Nephron (organoid): Measurements from ENCODE around the gene TCF4.

ENCODE experiments used
- H3K27ac Mint-ChIP-seq, 3 experiments: 2 replicates each; pipeline ENCODE4 v1.8.0; 2020; ENCODE audit warnings: mixed read lengths in 3 of 3, mild to moderate bottlenecking in 2 of 3, moderate library complexity in 1 of 3
- H3K27me3 Mint-ChIP-seq: 2 replicates; pipeline ENCODE4 v1.8.0; 2021; ENCODE audit warnings: low read depth, mild to moderate bottlenecking, moderate library complexity, mixed read lengths
- H3K36me3 Mint-ChIP-seq: 2 replicates; pipeline ENCODE4 v1.8.0; 2020; ENCODE audit warnings: low read depth, mixed read lengths
- H3K4me1 Mint-ChIP-seq: 2 replicates; pipeline ENCODE4 v1.8.0; 2020; ENCODE audit warnings: mixed read lengths
- H3K4me3 Mint-ChIP-seq, 3 experiments: 2 replicates each; pipeline ENCODE4 v1.8.0; 2020; ENCODE audit warnings: mild to moderate bottlenecking in 3 of 3, mixed read lengths in 3 of 3, moderate library complexity in 2 of 3
- H3K9me3 Mint-ChIP-seq: 2 replicates; pipeline ENCODE4 v1.8.0; 2020; ENCODE audit warnings: mixed read lengths
- TF ChIP-seq, protein P1 (sequence below), 3 experiments: fragments of 200-600 bp; sonication (generic); IDR thresholded peaks; one replicate each; pipeline ENCODE4 v1.5.0; 2021; ENCODE audit warnings: antibody characterized with exemption in 3 of 3; ENCODE audit not compliant: unreplicated experiment in 3 of 3

The TCF4 gene

DNA sequence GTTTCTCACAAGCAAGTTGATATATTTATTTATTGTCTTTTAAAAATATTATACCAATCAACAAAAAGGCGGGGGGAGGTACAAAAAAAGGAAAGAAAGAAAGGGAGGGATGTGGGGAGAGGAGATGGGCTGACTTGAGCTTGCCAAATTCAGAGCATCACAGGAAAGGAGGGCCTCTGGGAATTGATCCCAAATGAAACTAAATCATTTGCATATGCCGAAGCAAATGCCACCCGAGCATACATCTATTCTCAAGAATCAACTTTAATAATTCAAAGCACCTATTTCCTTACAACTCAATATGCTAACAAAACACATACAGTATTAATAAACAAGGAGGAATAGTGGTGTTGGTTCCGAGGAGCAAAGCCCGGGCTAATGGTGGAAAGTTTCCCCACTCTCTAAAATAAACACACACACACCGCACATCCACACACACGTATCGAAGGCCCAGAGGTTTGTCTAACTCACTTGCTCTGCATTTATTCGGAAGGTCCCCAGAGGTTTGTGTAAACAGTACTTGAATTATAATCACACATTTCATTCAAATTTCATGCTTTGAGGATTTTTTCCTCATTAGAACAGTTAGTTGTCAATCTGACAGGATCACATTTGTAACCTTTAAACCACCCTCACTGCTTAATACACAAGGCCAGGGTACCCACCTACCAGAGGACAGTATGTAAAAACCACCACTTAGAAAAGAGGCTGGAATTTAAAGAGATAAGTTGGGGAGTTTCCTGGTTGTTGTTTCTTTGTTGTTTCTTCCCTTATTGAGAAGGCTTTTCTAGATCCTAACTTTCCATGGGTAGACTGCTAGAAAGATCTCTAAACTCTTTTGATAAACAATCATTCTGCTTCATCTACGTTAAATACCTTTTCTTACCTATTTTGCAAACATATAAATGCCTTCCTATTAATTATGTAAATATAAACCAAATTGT, 264.7 kb downstream of the TCF4 start:
- TF ChIP-seq, protein P1, sequence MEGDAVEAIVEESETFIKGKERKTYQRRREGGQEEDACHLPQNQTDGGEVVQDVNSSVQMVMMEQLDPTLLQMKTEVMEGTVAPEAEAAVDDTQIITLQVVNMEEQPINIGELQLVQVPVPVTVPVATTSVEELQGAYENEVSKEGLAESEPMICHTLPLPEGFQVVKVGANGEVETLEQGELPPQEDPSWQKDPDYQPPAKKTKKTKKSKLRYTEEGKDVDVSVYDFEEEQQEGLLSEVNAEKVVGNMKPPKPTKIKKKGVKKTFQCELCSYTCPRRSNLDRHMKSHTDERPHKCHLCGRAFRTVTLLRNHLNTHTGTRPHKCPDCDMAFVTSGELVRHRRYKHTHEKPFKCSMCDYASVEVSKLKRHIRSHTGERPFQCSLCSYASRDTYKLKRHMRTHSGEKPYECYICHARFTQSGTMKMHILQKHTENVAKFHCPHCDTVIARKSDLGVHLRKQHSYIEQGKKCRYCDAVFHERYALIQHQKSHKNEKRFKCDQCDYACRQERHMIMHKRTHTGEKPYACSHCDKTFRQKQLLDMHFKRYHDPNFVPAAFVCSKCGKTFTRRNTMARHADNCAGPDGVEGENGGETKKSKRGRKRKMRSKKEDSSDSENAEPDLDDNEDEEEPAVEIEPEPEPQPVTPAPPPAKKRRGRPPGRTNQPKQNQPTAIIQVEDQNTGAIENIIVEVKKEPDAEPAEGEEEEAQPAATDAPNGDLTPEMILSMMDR (IDR thresholded peaks at IDR 0.05; ENCODE audit: unreplicated experiment in 3 of 3), result no peak
- Mint-ChIP-seq H3K27ac (peak overlapping the region; percentile 77 to 90 (median 90)), H3K9me3 (no peaks in the 10 kb centered on the region), H3K4me1 (peaks cover 41% of the 10 kb centered on the region), H3K27me3 (no peaks in the 10 kb centered on the region), H3K4me3 (peak overlapping the region; percentile 25 to 60 (median 54)), H3K36me3 (no peaks in the 10 kb centered on the region)

DNA sequence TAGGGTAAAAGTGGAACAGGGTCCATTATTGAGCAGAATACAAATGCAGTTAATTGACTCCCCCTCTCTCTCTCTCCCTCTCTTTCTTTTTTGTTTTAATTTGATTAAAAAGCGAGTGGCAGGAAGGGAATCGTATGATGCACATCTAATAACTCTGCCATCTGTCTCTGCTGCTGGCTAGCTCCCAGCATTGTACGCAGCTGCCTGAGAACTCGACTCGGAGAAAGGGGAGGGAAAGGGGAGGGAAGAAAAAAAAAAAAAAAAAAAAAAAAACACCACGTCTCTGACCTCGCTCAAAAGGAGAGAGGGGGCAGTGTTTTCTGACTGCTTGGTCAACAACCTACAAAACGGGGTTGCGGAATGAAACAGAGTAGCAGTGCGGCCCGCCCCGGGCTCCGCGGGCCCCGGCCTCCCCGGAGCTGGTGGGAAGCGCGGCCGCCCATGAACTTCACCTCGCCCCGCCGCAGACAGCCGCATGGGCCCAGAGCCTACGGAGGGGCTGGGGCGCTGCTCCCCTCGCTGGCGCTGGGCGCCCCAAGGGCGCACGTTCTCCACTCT, 265.7 kb downstream of the TCF4 start:
- Mint-ChIP-seq H3K4me1 (peaks cover 41% of the 10 kb centered on the region), H3K4me3 (peak overlapping the region; percentile 90 to 95 (median 93)), H3K27ac (peak overlapping the region; percentile 90 to 93 (median 90)), H3K9me3 (no peaks in the 10 kb centered on the region), H3K27me3 (no peaks in the 10 kb centered on the region), H3K36me3 (no peaks in the 10 kb centered on the region)
- TF ChIP-seq, protein P1 (IDR thresholded peaks at IDR 0.05; ENCODE audit: unreplicated experiment in 3 of 3), result no peak

DNA sequence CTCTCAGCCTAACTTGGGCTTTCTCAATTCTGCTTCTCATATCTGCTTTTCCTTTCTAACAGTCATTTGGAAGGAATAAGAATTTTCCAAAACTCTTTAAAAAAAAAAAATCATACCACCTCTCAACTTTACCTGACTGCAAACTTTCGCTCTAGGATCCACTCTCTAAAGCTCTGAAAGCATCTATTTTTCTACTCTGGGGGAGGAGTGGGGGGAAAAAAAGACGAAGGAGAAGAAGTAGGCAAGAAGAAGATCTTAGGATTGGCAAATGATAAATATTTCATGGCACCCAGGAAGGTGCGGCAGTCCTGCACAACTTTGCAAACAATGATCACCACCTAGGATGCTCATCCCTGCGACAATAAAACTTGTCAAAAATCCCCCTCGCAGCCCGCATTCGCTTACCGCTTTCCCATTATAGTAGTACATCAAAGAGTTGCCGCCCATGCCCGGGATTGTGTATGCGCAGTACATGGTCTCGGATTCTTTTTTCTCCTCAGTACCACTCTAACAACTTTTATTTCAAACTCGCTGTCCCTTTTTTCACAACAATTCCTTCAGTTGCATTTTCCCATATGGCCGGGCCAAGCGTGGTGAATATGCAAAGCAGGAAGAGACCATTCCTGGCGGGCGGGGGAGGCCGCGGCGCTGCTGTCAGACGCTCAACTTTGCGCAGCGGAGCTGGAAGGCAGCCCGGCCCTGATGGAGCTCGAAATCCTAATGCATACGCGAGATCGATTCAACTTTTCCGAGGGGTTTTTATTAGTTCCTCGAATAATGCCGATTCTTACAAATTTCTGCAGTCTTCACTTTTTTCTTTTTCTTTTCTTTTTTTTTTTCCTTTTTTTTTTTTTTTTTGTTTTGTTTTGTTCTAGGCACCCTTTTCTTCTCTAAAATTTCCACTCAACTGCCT, 266.5 kb downstream of the TCF4 start:
- Mint-ChIP-seq H3K36me3 (no peaks in the 10 kb centered on the region), H3K27me3 (no peaks in the 10 kb centered on the region), H3K4me1 (peaks cover 44% of the 10 kb centered on the region), H3K9me3 (no peaks in the 10 kb centered on the region), H3K4me3 (peak overlapping the region; percentile 90 to 95 (median 93)), H3K27ac (peak overlapping the region; percentile 90 to 93 (median 90))
- TF ChIP-seq, protein P1 (IDR thresholded peaks at IDR 0.05; ENCODE audit: unreplicated experiment in 3 of 3), result no peak

DNA sequence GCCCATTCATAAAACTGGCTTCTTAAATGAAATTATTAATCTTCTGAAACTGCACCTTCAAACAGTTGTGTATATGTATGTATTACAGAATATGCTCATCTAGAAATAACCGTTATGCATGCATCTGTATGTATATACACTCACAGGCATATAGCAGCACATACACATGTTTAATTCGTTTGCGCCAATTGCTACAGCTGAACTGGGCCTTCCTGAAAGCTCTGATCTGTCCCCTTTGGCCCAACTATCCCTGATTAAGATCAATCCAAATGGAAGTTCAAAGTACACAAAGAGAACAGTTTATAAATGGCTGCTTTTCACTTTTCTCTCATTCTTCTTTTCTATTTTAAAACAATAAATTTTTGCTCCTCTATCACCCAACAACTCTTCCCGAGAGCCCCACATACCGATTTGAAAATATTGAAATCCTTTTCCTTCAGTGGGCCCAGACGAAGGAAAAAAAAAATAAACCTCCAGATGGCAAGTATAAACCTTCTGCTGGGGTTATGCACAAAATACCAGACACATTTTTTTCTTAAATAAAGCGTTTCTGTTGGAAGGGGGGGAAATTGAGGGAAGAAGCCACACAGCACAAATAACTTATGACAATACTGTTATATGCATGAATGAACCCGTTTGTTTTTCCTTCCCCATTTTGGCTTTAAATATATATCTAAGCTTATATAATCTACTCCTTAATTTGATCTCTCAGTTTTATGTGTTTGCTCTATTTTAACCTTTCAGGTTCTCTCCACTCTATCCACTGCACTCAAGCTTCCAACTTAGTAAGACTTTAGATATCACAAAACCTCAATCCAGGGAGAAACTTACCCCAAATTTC, 267.3 kb downstream of the TCF4 start:
- peaks cover 50% of the 10 kb centered on the region for H3K4me1 Mint-ChIP-seq
- peak overlapping the region; percentile 90 to 95 (median 93) for H3K4me3 Mint-ChIP-seq
- no peaks in the 10 kb centered on the region for H3K36me3 Mint-ChIP-seq
- peak overlapping the region; percentile 90 to 93 (median 90) for H3K27ac Mint-ChIP-seq
- H3K27me3 Mint-ChIP-seq, result no peaks in the 10 kb centered on the region
- no peaks in the 10 kb centered on the region for H3K9me3 Mint-ChIP-seq
- TF ChIP-seq, protein P1 (IDR thresholded peaks at IDR 0.05; ENCODE audit: unreplicated experiment in 3 of 3), result no peak
